HG03280 (cell line): ENCODE measurements around the gene ACSS3.
"Not testable (repeated sequence)": the region's sequence is repeated elsewhere in the genome, so short reads cannot be mapped to it uniquely, and the experiment has no call there.

Experiments used
- ATAC-seq: cut with Tn5 transposase; IDR thresholded peaks from one replicate; pipeline ENCODE4 v1.9.1; 2021; ENCODE audit warnings: mild to moderate bottlenecking, moderate library complexity; ENCODE audit not compliant: unreplicated experiment

The ACSS3 gene, protein sequence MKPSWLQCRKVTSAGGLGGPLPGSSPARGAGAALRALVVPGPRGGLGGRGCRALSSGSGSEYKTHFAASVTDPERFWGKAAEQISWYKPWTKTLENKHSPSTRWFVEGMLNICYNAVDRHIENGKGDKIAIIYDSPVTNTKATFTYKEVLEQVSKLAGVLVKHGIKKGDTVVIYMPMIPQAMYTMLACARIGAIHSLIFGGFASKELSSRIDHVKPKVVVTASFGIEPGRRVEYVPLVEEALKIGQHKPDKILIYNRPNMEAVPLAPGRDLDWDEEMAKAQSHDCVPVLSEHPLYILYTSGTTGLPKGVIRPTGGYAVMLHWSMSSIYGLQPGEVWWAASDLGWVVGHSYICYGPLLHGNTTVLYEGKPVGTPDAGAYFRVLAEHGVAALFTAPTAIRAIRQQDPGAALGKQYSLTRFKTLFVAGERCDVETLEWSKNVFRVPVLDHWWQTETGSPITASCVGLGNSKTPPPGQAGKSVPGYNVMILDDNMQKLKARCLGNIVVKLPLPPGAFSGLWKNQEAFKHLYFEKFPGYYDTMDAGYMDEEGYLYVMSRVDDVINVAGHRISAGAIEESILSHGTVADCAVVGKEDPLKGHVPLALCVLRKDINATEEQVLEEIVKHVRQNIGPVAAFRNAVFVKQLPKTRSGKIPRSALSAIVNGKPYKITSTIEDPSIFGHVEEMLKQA

DNA sequence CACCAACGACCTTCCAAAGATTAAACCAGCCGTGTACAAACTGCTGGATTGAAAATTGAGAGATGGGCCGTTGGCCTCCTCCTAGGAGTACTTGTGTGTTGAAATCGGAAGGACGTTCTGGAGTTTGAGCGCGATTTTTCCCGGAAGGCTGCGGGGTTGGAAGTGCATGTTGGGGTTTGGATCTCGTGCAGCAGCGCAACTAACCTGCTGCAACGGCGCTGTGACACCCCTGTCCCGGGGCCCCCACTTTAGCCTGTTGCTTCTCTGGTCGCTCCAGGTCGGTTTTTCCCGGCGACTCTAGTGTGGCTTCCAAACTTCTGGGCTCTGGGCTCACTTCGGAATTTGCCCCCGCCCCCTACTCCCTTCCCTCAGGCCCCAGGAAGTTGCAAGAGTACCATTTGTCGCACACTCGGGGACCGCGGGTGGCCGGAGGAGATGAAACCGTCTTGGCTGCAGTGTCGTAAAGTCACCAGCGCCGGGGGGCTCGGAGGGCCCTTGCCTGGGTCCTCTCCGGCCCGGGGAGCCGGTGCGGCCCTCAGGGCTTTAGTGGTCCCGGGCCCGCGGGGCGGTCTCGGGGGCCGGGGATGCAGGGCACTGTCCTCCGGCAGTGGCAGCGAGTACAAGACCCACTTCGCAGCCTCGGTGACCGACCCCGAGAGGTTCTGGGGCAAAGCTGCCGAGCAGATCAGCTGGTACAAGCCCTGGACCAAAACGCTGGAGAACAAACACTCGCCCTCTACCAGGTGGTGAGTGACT lies at the start of gene ACSS3:
Gene ACSS3, plus strand, starts transcription at position 394 of the 756 bp plus-strand sequence. Its CDS starts 42 bp downstream, at position 436.
- ATAC-seq, result no peak

DNA sequence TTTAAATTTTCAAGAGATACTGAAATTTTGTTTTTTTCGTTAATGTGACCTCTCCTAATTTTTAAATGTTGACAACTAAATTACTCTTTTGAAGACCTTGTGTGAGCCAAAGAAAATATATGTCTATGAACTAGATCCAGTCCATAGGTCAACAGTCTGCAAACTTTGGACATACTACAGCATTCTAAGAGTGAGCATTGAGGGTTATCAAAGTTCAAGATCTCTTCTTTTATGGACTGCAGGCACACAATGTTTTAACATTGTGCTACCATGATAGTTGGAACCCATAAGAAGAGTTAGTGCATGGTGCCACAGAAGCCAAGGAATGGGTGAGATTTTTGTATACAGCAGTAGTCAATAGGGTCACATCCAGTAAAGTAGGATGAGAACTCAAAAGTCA lies 43.0 kb upstream of the ACSS3 start:
- ATAC-seq, result no peak

DNA sequence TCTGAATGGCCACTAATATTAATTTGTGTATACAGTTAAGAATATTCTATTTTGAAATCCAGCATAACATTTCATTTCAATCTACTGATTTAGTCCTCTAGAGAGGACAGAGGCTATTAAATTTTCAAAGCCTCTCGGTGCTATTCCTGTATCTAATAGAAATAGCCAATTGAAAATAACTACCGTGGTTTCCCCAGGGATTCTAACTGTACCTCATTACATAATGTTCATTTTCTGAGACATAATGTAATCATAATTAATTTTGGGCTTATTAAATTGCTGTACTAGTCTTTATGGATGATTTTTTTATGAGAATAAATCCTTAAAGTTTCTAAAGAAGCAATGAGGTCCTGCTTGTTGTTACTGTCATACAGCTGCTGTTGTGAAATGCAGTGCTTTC lies 38.6 kb upstream of the ACSS3 start:
- no peak for ATAC-seq

DNA sequence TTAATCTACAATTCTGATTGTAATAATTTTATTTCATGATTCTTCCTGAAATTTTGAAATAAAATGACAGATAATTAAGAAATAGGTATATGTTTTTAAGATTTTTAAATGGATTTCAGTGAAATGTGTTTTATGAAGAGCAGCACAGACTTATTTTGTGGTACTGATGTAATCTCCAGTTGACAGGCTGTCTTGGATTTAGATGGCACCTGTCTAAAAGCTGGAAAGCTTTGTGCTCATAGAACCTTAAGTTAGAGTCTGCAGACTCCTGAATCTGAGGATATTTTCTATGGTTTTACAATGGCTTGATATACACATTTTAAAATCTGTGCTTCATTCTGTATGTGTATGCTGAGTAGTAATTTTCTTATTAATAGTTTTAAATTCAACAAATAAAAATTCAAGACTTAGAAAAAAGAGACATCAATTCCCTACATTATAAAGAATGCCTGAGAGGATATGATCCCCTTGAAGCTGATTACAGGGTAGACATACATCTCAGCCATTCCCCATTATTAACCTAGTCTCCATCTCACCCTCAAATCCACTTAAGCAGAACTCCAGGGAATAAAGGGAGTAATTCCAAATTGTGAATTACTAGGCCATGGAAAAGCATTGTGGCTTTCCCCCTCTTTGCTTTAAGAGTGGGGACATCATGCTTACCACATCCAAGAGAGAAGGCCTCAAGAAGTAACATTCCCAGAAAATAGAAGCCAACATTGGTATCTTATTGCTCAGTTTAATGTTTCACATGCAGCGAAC lies 33.7 kb upstream of the ACSS3 start:
- no peak for ATAC-seq

DNA sequence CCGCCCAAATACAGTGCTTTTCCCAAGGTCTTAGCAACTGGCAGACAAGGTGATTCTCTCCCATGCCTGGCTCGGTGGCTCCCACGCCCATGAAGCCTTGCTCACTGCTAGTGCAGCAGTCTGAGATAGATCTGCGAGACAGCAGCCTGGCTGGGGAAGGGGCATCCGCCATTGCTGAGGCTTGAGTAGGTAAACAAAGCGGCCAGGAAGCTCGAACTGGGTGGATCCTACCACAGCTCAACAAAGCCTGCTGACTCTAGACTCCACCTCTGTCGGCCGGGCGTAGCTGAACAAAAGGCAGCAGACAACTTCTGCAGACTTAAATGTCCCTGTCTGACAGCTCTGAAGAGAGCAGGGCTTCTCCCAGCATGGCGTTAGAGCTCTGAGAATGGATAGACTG lies 12.9 kb upstream of the ACSS3 start:
- not testable (repeated sequence) for ATAC-seq

DNA sequence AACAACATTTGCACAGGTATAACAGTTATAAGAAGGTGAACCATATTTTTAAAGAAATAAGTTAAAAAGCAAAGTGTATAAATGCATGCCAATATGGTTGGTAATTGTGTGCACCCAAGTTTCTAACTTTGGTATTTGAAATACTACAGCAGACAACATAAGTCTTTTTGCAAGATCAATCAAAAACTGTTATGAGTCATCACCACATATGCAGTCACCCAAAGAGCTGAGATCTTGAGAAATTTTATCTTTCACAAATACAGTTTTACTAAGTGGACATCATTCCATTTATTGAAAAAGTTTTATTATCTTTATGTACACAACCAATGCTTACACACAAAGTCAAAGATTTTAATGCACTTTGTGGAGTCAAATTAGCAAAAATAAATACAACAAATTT lies 7.0 kb upstream of the ACSS3 start:
- no peak for ATAC-seq

DNA sequence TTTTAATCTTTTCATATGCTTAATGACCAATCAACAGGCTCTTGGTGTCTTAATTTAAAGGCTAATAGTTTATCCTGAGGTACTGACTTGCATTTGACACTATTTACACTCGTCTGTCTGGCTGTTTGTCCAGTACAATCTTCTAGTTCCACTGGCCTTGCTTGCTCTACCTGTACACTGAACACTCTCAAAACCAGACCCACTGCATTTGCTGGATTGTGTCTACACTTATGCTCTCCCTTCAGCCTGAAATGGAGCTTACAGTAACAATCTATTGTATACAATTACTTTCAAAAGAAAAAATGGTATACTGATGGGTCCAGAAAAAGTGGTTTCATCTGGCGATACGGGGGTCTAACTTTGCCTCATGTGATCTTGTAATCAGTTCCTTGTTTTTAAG lies 2.3 kb upstream of the ACSS3 start:
- no peak for ATAC-seq

DNA sequence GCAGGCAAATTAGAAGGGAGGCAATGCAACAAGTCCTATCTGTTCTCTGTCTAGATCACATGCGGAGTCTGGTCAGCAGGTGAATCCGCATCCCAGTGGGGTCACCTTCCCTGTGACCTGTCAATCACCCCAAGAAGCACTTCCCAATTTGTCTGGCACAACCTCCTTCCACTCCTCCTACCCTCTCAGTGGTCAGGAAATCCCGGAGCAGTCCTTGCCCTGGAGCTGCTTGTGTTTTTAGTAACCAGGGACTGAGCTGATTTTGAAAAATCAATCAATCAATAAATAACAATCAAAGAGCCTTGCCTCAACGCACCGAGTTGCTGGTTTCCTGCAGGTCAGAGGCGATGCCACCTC lies 572 bp upstream of the ACSS3 start:
- ATAC-seq, result no peak

DNA sequence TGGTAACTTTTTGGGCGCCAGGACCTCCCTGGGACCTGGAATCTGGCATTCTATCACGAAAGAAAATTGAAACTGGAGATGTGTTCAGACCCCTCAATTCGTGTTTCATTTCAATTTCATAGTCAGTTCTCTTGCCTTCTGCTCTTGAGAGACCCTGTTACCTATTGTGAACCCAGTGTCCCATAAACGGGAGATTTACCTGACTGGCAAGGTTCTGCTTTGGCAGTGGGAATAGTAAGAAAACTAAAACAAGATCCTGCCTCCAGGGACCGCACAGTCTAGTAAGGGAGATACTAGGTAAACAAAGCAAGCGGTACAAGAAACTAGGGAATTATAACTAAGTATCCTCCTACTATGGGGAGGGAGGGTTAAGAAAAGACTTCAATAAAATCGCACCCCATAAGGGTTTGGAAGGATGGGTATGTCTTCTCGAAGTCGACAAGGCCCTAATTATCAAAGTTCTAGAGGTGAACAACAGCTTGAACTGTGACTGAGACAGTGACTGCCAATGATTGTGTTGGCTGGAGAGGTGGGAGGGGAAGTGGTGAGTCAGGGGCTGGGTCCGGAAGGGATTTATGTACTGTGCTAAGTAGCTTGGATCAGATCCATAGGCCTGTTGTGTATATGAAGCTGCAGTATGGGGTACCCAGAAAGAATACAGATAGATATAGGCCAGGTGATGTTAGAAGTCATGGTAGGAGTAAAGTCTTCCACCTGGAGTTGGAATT lies 754 bp downstream of the ACSS3 start:
- no peak for ATAC-seq

DNA sequence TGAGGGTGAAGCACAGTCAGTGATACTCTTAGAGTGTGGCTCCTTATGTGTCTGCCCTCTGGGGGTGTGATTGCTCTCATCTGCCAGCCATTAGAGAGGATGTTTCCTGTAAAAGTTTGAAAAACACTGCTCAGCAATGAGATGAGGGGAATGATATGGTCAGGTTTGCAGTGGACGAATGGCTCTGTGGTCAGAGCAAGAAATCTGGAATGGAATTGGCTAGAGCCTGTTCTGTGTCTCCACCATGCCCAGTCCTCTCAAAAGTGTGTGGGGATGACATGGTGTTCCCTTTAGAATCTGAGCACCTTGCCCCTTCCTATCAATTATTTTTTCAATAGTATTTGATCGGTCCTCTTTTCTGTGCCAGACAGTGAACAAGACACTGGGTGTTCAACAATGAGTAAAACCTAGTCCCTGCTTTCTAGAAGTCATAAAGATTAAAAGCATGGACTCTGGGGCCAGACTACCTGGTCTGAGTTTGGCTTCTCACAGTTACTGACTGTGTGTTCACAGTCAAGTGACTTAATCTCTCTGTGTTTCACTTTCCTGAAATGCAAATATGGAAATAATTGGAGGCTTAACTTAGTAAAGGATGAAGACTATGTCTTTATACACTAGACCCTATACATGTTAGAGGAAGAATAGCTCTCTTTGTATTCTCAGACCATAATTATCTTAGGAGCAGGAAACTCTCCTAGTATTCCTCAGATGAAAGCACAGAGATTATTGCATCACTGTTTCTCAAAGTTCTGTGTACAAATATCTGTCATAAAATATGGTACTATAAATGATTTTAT lies 1.6 kb downstream of the ACSS3 start:
- no peak for ATAC-seq

DNA sequence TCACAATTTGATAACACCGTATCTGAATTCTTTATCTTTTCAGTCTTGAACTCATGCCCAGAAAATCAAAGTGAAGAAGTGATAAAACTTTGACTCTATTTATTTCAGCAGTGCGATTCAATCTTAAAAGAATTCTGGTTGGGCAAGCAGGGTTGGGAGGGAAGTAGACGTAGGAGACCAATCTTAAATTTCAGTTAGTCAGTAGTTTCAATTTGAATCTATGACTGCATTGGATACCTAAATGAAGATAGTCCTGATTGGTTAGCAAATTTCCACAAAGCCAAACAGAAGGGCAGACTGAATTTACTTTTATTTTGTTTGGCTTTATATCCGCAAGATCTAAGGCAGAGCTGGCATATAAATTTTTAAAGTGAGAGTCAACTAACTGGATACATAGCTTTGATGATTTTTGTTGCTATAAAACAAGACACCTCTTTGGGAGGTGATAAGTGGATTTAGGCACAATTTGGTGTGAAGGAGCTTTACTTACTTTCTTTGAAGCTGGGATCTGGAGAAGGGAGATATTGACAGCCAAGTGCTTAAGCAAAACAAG lies 2.6 kb downstream of the ACSS3 start:
- ATAC-seq, result no peak

DNA sequence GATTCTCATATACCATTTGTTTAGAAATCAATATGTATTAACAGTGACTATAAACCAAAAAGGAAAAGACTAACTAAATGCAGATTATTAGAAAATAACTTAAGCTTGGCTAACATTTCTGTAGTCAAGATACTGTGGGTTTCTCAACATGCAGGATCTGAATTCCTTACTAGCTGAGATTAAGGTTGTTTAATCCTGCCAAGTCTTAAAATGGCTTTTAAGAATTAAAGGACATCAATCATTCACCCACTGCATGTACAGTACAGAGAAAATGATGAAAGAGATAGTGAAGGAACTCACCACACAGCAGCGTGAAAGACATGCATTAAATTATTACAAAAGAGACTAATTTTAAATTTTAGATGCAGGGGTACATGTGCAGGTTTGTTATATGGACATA lies 3.8 kb downstream of the ACSS3 start:
- ATAC-seq, result no peak

DNA sequence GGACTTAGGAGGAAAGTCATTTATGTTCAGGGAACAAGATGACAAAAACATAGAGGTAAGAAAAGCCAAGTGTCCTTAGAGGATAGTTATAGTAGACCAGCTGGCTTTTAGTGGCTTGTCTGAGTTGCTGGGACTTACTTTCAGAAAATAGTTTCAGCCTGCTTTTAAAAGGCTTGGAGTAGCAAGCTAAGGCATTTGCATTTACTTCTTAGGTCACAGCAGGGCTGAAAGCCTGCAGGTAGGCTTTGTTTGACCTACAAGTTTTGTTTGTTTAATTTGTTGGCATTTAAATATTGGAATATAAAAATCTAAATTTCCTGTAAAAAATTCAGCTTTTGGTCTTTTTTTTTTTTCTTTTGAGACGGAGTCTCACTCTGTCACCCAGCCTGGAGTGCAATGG lies 5.1 kb downstream of the ACSS3 start:
- ATAC-seq, result no peak

DNA sequence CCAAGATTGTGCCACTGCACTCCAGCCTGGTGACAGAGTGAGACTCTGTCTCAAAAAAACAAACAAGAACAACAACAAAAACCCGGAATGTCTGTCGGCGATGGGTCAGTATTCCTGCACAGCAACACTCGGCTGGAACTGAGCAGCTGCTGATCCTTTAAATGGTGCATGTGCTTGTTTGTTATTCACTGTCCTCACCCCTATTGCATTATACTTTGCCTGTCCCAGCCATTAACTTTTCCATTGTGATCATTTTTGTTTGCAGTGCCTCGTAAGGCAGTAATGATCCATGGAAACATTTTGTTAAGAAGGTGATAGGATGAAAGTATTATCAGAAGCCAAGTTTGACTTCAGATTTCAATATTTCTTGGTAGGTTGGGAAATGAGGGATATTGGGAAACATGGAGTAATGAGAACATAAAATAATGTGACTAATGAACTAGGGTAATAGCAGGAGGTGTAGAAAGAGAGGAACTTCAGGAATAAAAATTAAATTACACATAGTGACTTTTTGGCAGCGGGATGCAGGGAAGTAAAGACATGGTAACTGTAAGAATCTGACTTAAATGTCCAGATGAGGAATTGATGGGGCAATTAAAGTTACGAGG lies 6.1 kb downstream of the ACSS3 start:
- ATAC-seq, result no peak

DNA sequence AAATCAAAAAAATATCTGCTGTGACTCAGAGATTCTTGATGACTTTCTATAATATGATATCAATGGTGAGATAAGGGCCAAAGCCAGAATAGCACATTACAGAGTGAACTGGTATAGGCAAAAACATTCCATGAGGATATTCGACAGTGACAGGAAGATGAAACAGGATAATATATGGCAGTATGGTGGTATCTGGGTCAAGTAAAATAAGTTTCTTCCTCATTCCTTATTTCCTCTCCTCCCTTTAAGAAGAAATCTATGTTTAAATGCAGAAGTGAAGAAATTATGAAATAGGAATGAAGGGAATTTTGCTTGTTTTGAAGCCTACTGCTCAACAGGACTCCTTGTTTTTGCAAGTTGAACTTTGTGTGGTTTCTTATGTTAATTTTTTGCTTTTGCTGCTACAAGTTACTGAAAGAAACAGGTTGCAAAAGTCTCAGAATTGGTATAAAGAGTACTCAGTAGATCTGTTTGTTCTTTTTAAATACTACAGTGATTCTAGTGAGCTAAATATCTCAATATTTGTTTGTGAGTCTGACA lies 7.0 kb downstream of the ACSS3 start:
- no peak for ATAC-seq

DNA sequence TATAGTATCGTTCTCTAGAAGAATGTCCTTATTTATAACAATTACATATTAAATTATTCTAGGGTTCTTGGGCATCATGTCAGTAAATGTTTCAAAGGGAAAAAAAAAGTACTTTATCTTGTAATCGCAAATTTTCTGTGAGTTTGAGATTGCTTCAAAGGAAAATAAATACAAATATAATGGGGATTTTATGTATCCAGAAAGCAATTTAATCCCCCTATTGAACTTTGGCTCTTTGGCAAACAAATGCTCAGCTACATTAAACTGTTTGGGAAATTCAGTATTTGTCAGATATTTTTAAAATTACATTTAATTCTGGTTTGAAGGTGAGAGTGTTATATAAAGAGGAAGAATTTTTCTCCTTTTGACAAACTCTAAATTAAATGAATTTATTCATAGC lies 8.0 kb downstream of the ACSS3 start:
- no peak for ATAC-seq

DNA sequence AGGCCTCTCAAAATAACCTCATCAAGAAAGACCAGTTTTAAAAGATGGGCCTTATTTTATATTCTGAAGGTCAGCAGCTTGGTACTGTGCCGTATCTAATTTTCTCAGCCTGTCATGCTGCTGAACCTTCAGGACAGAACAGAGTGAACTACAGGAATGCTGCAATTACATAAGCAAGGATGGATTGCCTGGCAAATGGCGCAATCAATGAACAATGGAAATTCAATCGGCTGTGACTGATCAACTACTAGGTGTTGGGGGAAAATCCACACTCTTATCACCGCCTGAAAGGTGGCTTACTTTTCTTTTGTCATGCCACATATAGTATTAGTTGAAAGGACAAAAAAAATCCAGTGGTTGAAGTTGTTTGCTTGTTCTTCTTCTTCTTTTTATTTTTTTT lies 8.5 kb downstream of the ACSS3 start:
- ATAC-seq, result no peak

DNA sequence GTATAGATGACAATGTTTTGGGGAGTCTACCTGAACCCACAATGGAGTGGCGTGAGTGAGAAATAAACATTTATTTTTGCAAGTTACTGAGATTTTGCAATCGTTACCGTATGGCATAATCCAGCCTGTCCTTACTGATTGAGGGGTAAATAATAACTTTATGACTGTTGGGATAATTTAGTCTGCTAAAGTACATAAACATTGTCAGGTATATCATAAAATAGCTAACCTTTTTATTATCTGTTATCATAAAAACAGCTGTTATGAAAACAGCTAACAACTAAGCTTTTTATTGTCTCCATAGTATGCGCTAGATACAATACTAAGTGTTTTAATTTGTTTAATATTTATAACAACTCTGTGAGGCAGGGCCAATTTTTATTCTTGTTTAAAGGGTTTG lies 10.3 kb downstream of the ACSS3 start:
- ATAC-seq, result no peak

DNA sequence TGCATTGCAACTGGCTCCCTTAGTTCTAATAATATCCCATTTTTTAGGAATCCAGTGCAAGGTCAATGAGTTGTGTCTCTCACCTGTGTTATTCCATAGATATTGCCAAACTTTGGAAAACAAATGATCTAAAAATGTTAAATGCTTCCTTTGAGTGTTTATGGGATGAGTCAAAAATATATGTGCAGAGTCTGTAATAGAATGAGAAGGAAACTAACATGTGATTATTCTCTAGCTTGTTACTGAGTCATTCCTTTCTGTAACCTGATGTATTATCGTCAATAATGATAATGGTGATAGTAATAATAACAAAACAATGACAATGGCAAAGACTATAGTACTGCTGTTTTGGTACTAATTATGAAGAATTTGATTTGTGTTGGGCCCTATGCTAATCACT lies 11.5 kb downstream of the ACSS3 start:
- ATAC-seq, result no peak
